H1 (cell line): ENCODE measurements around the gene HMMR. TPM values are rescaled to one million over a fixed set of nuclear protein-coding genes. Genes with fewer than 3 reads are reported as not detected.
"Not testable (repeated sequence)": the region's sequence is repeated elsewhere in the genome, so short reads cannot be mapped to it uniquely, and the experiment has no call there.

Source experiments
- CTCF ChIA-PET: fragments of 300-600 bp; sonication (Branson Sonifier 250); formaldehyde crosslinking; loops from one replicate; lab custom pipeline; 2021; ENCODE audit not compliant: partially characterized antibody; lab: Charles Lee
- POLR2A ChIA-PET: fragments of 300-600 bp; sonication (Branson Sonifier 250); formaldehyde crosslinking; loops from one replicate; lab custom pipeline; 2021; ENCODE audit warnings: inconsistent platforms; ENCODE audit not compliant: partially characterized antibody; lab: Charles Lee
- DNase-seq, 2 experiments: peaks; one replicate each; pipeline versions ENCODE4 v3.0.0 to v3.0.0-alpha.2; 2010 to 2022; ENCODE audit warnings: low spot score in 2 of 2, low read depth in 1 of 2, mixed read lengths in 1 of 2
- FAIRE-seq: peaks from 2 replicates; lab custom pipeline; 2011; peaks lifted over from hg19 to GRCh38; lab: Jason Lieb, UNC
- H2AFZ ChIP-seq: 2 replicates; pipeline ENCODE4 v1.8.1; 2012; ENCODE audit warnings: low read length, inconsistent platforms
- H2AK5ac ChIP-seq: 2 replicates; pipeline ENCODE4 v1.6.1; 2013; ENCODE audit warnings: low read depth, low read length
- H2BK120ac ChIP-seq: replicated peaks from 2 replicates; pipeline ENCODE3; 2013; ENCODE audit warnings: low read depth, low read length, inconsistent platforms
- H2BK12ac ChIP-seq: 2 replicates; pipeline ENCODE4 v1.6.1; 2013; ENCODE audit warnings: low read depth, low read length
- H2BK15ac ChIP-seq: 2 replicates; pipeline ENCODE4 v1.6.1; 2013; ENCODE audit warnings: low read length
- H2BK20ac ChIP-seq: 2 replicates; pipeline ENCODE4 v1.6.1; 2013; ENCODE audit warnings: low read length
- H2BK5ac ChIP-seq: 2 replicates; pipeline ENCODE4 v1.6.1; 2013; ENCODE audit warnings: low read depth, low read length
- H3K14ac ChIP-seq: 2 replicates; pipeline ENCODE4 v1.6.1; 2013; ENCODE audit warnings: inconsistent platforms; ENCODE audit not compliant: insufficient read length
- H3K18ac ChIP-seq: 2 replicates; pipeline ENCODE4 v1.6.1; 2013; ENCODE audit warnings: low read length; ENCODE audit errors: extremely low read depth
- H3K23ac ChIP-seq: 2 replicates; pipeline ENCODE4 v1.6.1; 2013; ENCODE audit warnings: inconsistent platforms; ENCODE audit not compliant: insufficient read length
- H3K23me2 ChIP-seq: 2 replicates; pipeline ENCODE4 v1.6.1; 2013; ENCODE audit warnings: low read depth, low read length
- H3K27ac ChIP-seq: 2 replicates; pipeline ENCODE4 v1.6.1; 2011; ENCODE audit warnings: low read depth, low read length, inconsistent platforms
- H3K27me3 ChIP-seq, 4 experiments: replicated peaks in 1 of 4; 1 replicate in 1 of 4; 2 replicates in 3 of 4; pipeline versions ENCODE4 v1.6.1 to v1.8.1; 2011 to 2013; ENCODE audit warnings: low read length in 3 of 4, mild to moderate bottlenecking in 3 of 4, inconsistent platforms in 2 of 4, mixed read lengths in 2 of 4, moderate library complexity in 1 of 4; ENCODE audit not compliant: control insufficient read depth in 3 of 4, insufficient read depth in 3 of 4; ENCODE audit errors: extremely low read depth in 1 of 4
- H3K36me3 ChIP-seq, 4 experiments: 2 replicates each; pipeline versions ENCODE4 v1.6.1 to v1.8.1; 2011 to 2013; ENCODE audit warnings: mild to moderate bottlenecking in 4 of 4, low read length in 3 of 4, moderate library complexity in 2 of 4, control low read depth in 1 of 4, inconsistent platforms in 1 of 4; ENCODE audit not compliant: insufficient read depth in 4 of 4, control insufficient read depth in 2 of 4
- H3K4ac ChIP-seq: replicated peaks from 2 replicates; pipeline ENCODE3; 2013; ENCODE audit warnings: low read length, low read depth, mixed read lengths, inconsistent platforms; ENCODE audit not compliant: insufficient read length
- H3K4me1 ChIP-seq, 4 experiments: replicated peaks in 1 of 4; 1 replicate in 1 of 4; 2 replicates in 3 of 4; pipeline versions ENCODE4 v1.6.1 to v1.8.1; 2011 to 2013; ENCODE audit warnings: low read length in 3 of 4, inconsistent platforms in 2 of 4, mixed read lengths in 1 of 4; ENCODE audit not compliant: insufficient read depth in 4 of 4, control insufficient read depth in 3 of 4
- H3K4me2 ChIP-seq, 2 experiments: 2 replicates each; pipeline versions ENCODE4 v1.6.1 to v1.8.1; 2011 to 2013; ENCODE audit warnings: low read depth in 2 of 2, low read length in 2 of 2, control low read depth in 1 of 2, inconsistent platforms in 1 of 2, mild to moderate bottlenecking in 1 of 2; ENCODE audit not compliant: insufficient read depth in 1 of 2
- H3K4me3 ChIP-seq, 4 experiments: fragments of 200-600, 300-600 bp in 1 of 4; sonication (generic), shearing (Covaris generic), sonication (Bioruptor Twin) in 1 of 4; 2 replicates each; pipeline versions ENCODE4 v1.5.1 to v1.8.1; 2011 to 2016; ENCODE audit warnings: low read length in 4 of 4, low read depth in 3 of 4, control low read depth in 2 of 4, inconsistent platforms in 2 of 4, mild to moderate bottlenecking in 2 of 4, mixed read lengths in 1 of 4, moderate library complexity in 1 of 4; ENCODE audit not compliant: insufficient read depth in 2 of 4; ENCODE audit errors: extremely low read depth in 1 of 4
- H3K56ac ChIP-seq: replicated peaks from 2 replicates; pipeline ENCODE3; 2013; ENCODE audit warnings: low read depth, mild to moderate bottlenecking, mixed read lengths, low read length, inconsistent platforms; ENCODE audit not compliant: insufficient read length
- H3K79me1 ChIP-seq: 2 replicates; pipeline ENCODE4 v1.6.1; 2013; ENCODE audit warnings: low read depth, low read length, control low read depth
- H3K79me2 ChIP-seq, 2 experiments: 2 replicates each; pipeline versions ENCODE4 v1.6.1 to v1.8.1; 2012 to 2013; ENCODE audit warnings: low read length in 2 of 2, mild to moderate bottlenecking in 2 of 2, inconsistent platforms in 1 of 2; ENCODE audit not compliant: insufficient read depth in 2 of 2, control insufficient read depth in 1 of 2
- H3K9ac ChIP-seq, 4 experiments: replicated peaks in 1 of 4; 1 replicate in 1 of 4; 2 replicates in 3 of 4; pipeline versions ENCODE4 v1.6.1 to v1.8.1; 2011 to 2013; ENCODE audit warnings: low read depth in 3 of 4, low read length in 3 of 4, control low read depth in 2 of 4, mild to moderate bottlenecking in 2 of 4, moderate library complexity in 2 of 4, inconsistent platforms in 1 of 4; ENCODE audit errors: extremely low read depth in 1 of 4
- H3K9me3 ChIP-seq, 2 experiments: 2 replicates each; pipeline versions ENCODE4 v1.6.1 to v1.8.1; 2012 to 2013; ENCODE audit warnings: mild to moderate bottlenecking in 2 of 2, moderate library complexity in 2 of 2, control low read depth in 1 of 2, inconsistent platforms in 1 of 2, low read depth in 1 of 2, low read length in 1 of 2, mixed read lengths in 1 of 2; ENCODE audit not compliant: insufficient read depth in 2 of 2
- H4K20me1 ChIP-seq, 2 experiments: replicated peaks in 1 of 2; 2 replicates each; pipeline versions ENCODE3 to v1.8.1; 2011 to 2013; ENCODE audit warnings: inconsistent platforms in 2 of 2, low read length in 2 of 2, mild to moderate bottlenecking in 1 of 2; ENCODE audit not compliant: insufficient read depth in 2 of 2, control insufficient read depth in 1 of 2
- H4K5ac ChIP-seq: 2 replicates; pipeline ENCODE4 v1.6.1; 2013; ENCODE audit warnings: low read length, low read depth, mixed read lengths, inconsistent platforms; ENCODE audit not compliant: insufficient read length
- H4K8ac ChIP-seq: 2 replicates; pipeline ENCODE4 v1.8.0; 2013; ENCODE audit warnings: mild to moderate bottlenecking, moderate library complexity, low read length, inconsistent platforms; ENCODE audit not compliant: insufficient read depth; ENCODE audit errors: extremely low read depth
- H4K91ac ChIP-seq: replicated peaks from 2 replicates; pipeline ENCODE3; 2013; ENCODE audit warnings: low read length, mixed read lengths, inconsistent platforms; ENCODE audit not compliant: insufficient read length
- WGBS, 2 experiments: shearing (Covaris generic) in 1 of 2; methylation state at CpG; one replicate each; pipeline versions ENCODE4 v1.1.6 to v1.1.7; 2013 to 2015; ENCODE audit warnings: low lambda C conversion rate in 2 of 2, mixed read lengths in 2 of 2, inconsistent platforms in 1 of 2, low coverage in 1 of 2, missing lambda C conversion rate in 1 of 2; ENCODE audit not compliant: insufficient replicate concordance in 2 of 2, insufficient coverage in 1 of 2, insufficient read length in 1 of 2; ENCODE audit errors: extremely low coverage in 1 of 2, missing lambda C conversion rate in 1 of 2; 5-methylcytosine and 5-hydroxymethylcytosine counted together
- polyA plus RNA-seq, 7 experiments: library from polyadenylated mRNA; depleted of rRNA in 3 of 7; stranded (reverse) in 5 of 7; unstranded in 2 of 7; fragments of >200 nt in 5 of 7; fragments of 200-250 nt in 2 of 7; gene quantifications; 1 replicate in 5 of 7; 2 replicates in 1 of 7; 4 replicates in 1 of 7; pipeline versions ENCODE4 v1.2.1 to v1.2.3, GENCODE V29; 2011 to 2013; ENCODE audit warnings: missing spikeins in 2 of 7, mixed read lengths in 2 of 7
- total RNA-seq: library from RNA; stranded (reverse); fragmentation: NEBNext Ultra II Directional; extraction: Animal tissue kit (Norgen Biotek cat#: 25700); gene quantifications from 2 replicates; pipeline ENCODE4 v1.2.1, GENCODE V29; 2021

HMMR gene
- total and polyA plus RNA-seq, 2 of the 8 experiments (the other 6 are each of a cell fraction or from before 2014, with no cell fraction given), result 17.5 to 77.3 TPM

DNA sequence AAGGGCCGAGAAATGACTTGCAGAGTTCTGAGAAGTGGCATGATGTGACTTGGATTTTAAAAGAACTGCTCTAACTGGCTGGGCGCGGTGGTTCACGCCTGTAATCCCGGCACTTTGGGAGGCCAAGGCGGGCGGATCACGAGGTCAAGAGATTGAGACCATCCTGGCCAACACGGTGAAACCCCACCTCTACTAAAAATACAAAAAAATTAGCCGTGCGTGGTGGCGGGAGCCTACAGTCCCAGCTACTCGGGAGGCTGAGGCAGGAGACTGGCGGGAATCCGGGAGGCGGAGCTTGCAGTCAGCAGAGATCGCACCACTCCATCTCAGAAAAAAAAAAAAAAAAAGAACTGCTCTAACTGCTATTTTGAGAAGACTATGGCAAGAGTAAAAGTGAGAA lies 5.0 kb upstream of the HMMR start:
- DNase-seq, H2BK12ac ChIP-seq, H3K4me1 ChIP-seq, H3K9ac ChIP-seq, H2AFZ ChIP-seq, H3K27ac ChIP-seq, H2BK15ac ChIP-seq, H2BK5ac ChIP-seq, H4K20me1 ChIP-seq, H4K91ac ChIP-seq, H4K8ac ChIP-seq, H3K9me3 ChIP-seq, H2BK120ac ChIP-seq, H3K18ac ChIP-seq, H3K79me1 ChIP-seq, H4K5ac ChIP-seq, H2BK20ac ChIP-seq, H3K23me2 ChIP-seq, H3K4ac ChIP-seq, H3K14ac ChIP-seq, H3K4me3 ChIP-seq, H2AK5ac ChIP-seq, H3K27me3 ChIP-seq, H3K56ac ChIP-seq, H3K4me2 ChIP-seq, CTCF ChIA-PET, H3K23ac ChIP-seq, FAIRE-seq: not testable (repeated sequence)
- peaks cover 5 to 24% of the 10 kb centered on the region in 2 experiments; a peak in 3 of 4 replicates for H3K79me2 ChIP-seq
- POLR2A ChIA-PET, result interaction anchor here (1.5 to 9.6 kb wide), 3 partner anchors 14 to 24 kb away, joined by 3 to 189 read pairs (median 4); partner anchors contain the start of gene CCNG1
- WGBS, 2 experiments, result 96% methylated on average over 17 of the region's 17 CpGs; no CpG with 5 or more reads in 1 of the 2 experiments
- peaks cover 2 to 46% (median 11%) of the 10 kb centered on the region in 4 experiments; a peak in 5 of 8 replicates for H3K36me3 ChIP-seq
